Measurements from ENCODE around the gene GPR176.

- TF ChIP-seq LEF1 (IDR thresholded peaks at IDR 0.05; ENCODE audit: borderline replicate concordance) (no peak), FOXM1 (IDR thresholded peaks at IDR 0.05; ENCODE audit: borderline replicate concordance) (no peak), FOXA1 (IDR thresholded peaks at IDR 0.05) (no peak)
Measured at GRCh38 chr15:39931615-39932014, 11.5 kb upstream of the GPR176 start.

All from HEK293T (cell line).